ENCODE data around the gene BPIFB1. TPM values are rescaled to one million over a fixed set of nuclear protein-coding genes. Genes with fewer than 3 reads are reported as not detected.

BPIFB1 gene
- total and polyA plus RNA-seq, 2 experiments from 2014 or later: not detected

- Histone ChIP-seq H4K20me1 (ENCODE audit: insufficient read depth) (no peaks in the 10 kb centered on the region), H3K4me3 (no peak overlapping the region), H2AFZ (no peak overlapping the region), H3K4me2 (ENCODE audit: unreplicated experiment) (no peak overlapping the region), H3K9me2 (ENCODE audit: insufficient read depth) (no peaks in the 10 kb centered on the region), H3K9me3 (ENCODE audit: low read depth) (no peaks in the 10 kb centered on the region), H3K9ac (no peak overlapping the region), H3K27ac (no peak overlapping the region), H3K79me2 (ENCODE audit: insufficient read depth) (no peaks in the 10 kb centered on the region), H3K4me1 (ENCODE audit: insufficient read depth) (no peaks in the 10 kb centered on the region), H3K27me3 (replicated peaks; ENCODE audit: insufficient read depth) (no peaks in the 10 kb centered on the region), H3K36me3 (ENCODE audit: low read depth) (no peaks in the 10 kb centered on the region), H3F3A (ENCODE audit: insufficient read depth) (no peaks in the 10 kb centered on the region)
- 0 to 3% methylated on average over 3 of the region's 3 CpGs for WGBS, 2 experiments (ENCODE audit: low coverage in 1 of 2, low lambda C conversion rate in 2 of 2, missing lambda C conversion rate in 2 of 2)
- TF ChIP-seq EZH2 (IDR thresholded peaks at IDR 0.05; ENCODE audit: insufficient read depth, poor library complexity, severe bottlenecking) (no peak), EZH2phosphoT487 (IDR thresholded peaks at IDR 0.05; ENCODE audit: insufficient read depth, low read depth) (no peak)
- in situ Hi-C loops (cut with MboI): no loop called here
- no peak for DNase-seq
Measured at GRCh38 chr20:33251496-33251895, 31.5 kb upstream of the BPIFB1 start.

- Histone ChIP-seq H3K9ac (no peak overlapping the region), H3K9me2 (ENCODE audit: insufficient read depth) (no peaks in the 10 kb centered on the region), H3K9me3 (ENCODE audit: low read depth) (no peaks in the 10 kb centered on the region), H3F3A (ENCODE audit: insufficient read depth) (no peaks in the 10 kb centered on the region), H3K79me2 (ENCODE audit: insufficient read depth) (no peaks in the 10 kb centered on the region), H3K4me2 (ENCODE audit: unreplicated experiment) (no peak overlapping the region), H3K4me3 (no peak overlapping the region), H3K27ac (no peak overlapping the region), H3K36me3 (ENCODE audit: low read depth) (no peaks in the 10 kb centered on the region), H2AFZ (no peak overlapping the region), H4K20me1 (ENCODE audit: insufficient read depth) (no peaks in the 10 kb centered on the region), H3K27me3 (replicated peaks; ENCODE audit: insufficient read depth) (no peaks in the 10 kb centered on the region), H3K4me1 (ENCODE audit: insufficient read depth) (no peaks in the 10 kb centered on the region)
- no peak for DNase-seq
- WGBS, 2 experiments (ENCODE audit: low coverage in 1 of 2, low lambda C conversion rate in 2 of 2, missing lambda C conversion rate in 2 of 2): 36 to 45% methylated on average over 3 of the region's 3 CpGs
- in situ Hi-C loops (cut with MboI): no loop called here
- TF ChIP-seq EZH2phosphoT487 (IDR thresholded peaks at IDR 0.05; ENCODE audit: insufficient read depth, low read depth) (no peak), EZH2 (IDR thresholded peaks at IDR 0.05; ENCODE audit: insufficient read depth, poor library complexity, severe bottlenecking) (no peak)
Measured at GRCh38 chr20:33252460-33252859, 30.6 kb upstream of the BPIFB1 start.

- Histone ChIP-seq H3K4me1 (ENCODE audit: insufficient read depth) (no peaks in the 10 kb centered on the region), H3K4me3 (no peak overlapping the region), H4K20me1 (ENCODE audit: insufficient read depth) (no peaks in the 10 kb centered on the region), H2AFZ (no peak overlapping the region), H3K4me2 (ENCODE audit: unreplicated experiment) (no peak overlapping the region), H3K27me3 (replicated peaks; ENCODE audit: insufficient read depth) (peaks cover 11% of the 10 kb centered on the region; the same call in 1 of the 2 replicates), H3K36me3 (ENCODE audit: low read depth) (no peaks in the 10 kb centered on the region), H3K9ac (no peak overlapping the region), H3K9me2 (ENCODE audit: insufficient read depth) (no peaks in the 10 kb centered on the region), H3K9me3 (ENCODE audit: low read depth) (no peaks in the 10 kb centered on the region), H3F3A (ENCODE audit: insufficient read depth) (no peaks in the 10 kb centered on the region), H3K27ac (no peak overlapping the region), H3K79me2 (ENCODE audit: insufficient read depth) (no peaks in the 10 kb centered on the region)
- TF ChIP-seq EZH2 (IDR thresholded peaks at IDR 0.05; ENCODE audit: insufficient read depth, poor library complexity, severe bottlenecking): no peak
- TF ChIP-seq EZH2phosphoT487 (IDR thresholded peaks at IDR 0.05; ENCODE audit: insufficient read depth, low read depth): no peak
- 50 to 59% methylated on average over 2 of the region's 2 CpGs for WGBS, 2 experiments (ENCODE audit: low coverage in 1 of 2, low lambda C conversion rate in 2 of 2, missing lambda C conversion rate in 2 of 2)
- in situ Hi-C loops (cut with MboI): no loop called here
- no peak for DNase-seq
Measured at GRCh38 chr20:33255005-33255404, 28.0 kb upstream of the BPIFB1 start.

- Histone ChIP-seq H3K9me3 (ENCODE audit: low read depth) (no peaks in the 10 kb centered on the region), H3K4me2 (ENCODE audit: unreplicated experiment) (no peak overlapping the region), H3F3A (ENCODE audit: insufficient read depth) (peaks cover 7% of the 10 kb centered on the region; the same call in 1 of the 2 replicates), H3K27me3 (replicated peaks; ENCODE audit: insufficient read depth) (peaks cover 16% of the 10 kb centered on the region; the same call in 1 of the 2 replicates), H2AFZ (no peak overlapping the region), H3K27ac (no peak overlapping the region), H3K79me2 (ENCODE audit: insufficient read depth) (no peaks in the 10 kb centered on the region), H3K4me1 (ENCODE audit: insufficient read depth) (peaks cover 8% of the 10 kb centered on the region), H3K36me3 (ENCODE audit: low read depth) (no peaks in the 10 kb centered on the region), H3K4me3 (no peak overlapping the region), H4K20me1 (ENCODE audit: insufficient read depth) (no peaks in the 10 kb centered on the region), H3K9ac (no peak overlapping the region), H3K9me2 (ENCODE audit: insufficient read depth) (no peaks in the 10 kb centered on the region)
- in situ Hi-C loops (cut with MboI): no loop called here
- no peak for DNase-seq
- WGBS, 2 experiments (ENCODE audit: low coverage in 1 of 2, low lambda C conversion rate in 2 of 2, missing lambda C conversion rate in 2 of 2): 53 to 60% methylated on average over 5 of the region's 5 CpGs
- TF ChIP-seq EZH2phosphoT487 (IDR thresholded peaks at IDR 0.05; ENCODE audit: insufficient read depth, low read depth): no peak
- no peak for TF ChIP-seq EZH2 (IDR thresholded peaks at IDR 0.05; ENCODE audit: insufficient read depth, poor library complexity, severe bottlenecking)
Measured at GRCh38 chr20:33257237-33257636, 25.8 kb upstream of the BPIFB1 start.

- peaks cover 16% of the 10 kb centered on the region for H3F3A ChIP-seq (ENCODE audit: insufficient read depth)
- H3K79me2 ChIP-seq (ENCODE audit: insufficient read depth): no peaks in the 10 kb centered on the region
- H3K36me3 ChIP-seq (ENCODE audit: low read depth): no peaks in the 10 kb centered on the region
- H4K20me1 ChIP-seq (ENCODE audit: insufficient read depth): no peaks in the 10 kb centered on the region
- no peak overlapping the region for H2AFZ ChIP-seq
- H3K4me1 ChIP-seq (ENCODE audit: insufficient read depth): peaks cover 19% of the 10 kb centered on the region
- in situ Hi-C loops (cut with MboI): no loop called here
- H3K4me3 ChIP-seq: no peak overlapping the region
- 40 to 48% methylated on average over 5 of the region's 5 CpGs for WGBS, 2 experiments (ENCODE audit: low coverage in 1 of 2, low lambda C conversion rate in 2 of 2, missing lambda C conversion rate in 2 of 2)
- TF ChIP-seq EZH2 (IDR thresholded peaks at IDR 0.05; ENCODE audit: insufficient read depth, poor library complexity, severe bottlenecking): no peak
- no peak for TF ChIP-seq EZH2phosphoT487 (IDR thresholded peaks at IDR 0.05; ENCODE audit: insufficient read depth, low read depth)
- H3K9ac ChIP-seq: no peak overlapping the region
- H3K9me2 ChIP-seq (ENCODE audit: insufficient read depth): no peaks in the 10 kb centered on the region
- H3K9me3 ChIP-seq (ENCODE audit: low read depth): no peaks in the 10 kb centered on the region
- H3K4me2 ChIP-seq (ENCODE audit: unreplicated experiment): no peak overlapping the region
- no peak overlapping the region for H3K27ac ChIP-seq
- DNase-seq: no peak
- peaks cover 16% of the 10 kb centered on the region; the same call in 1 of the 2 replicates for H3K27me3 ChIP-seq (replicated peaks; ENCODE audit: insufficient read depth)
Measured at GRCh38 chr20:33259371-33259770, 23.6 kb upstream of the BPIFB1 start.
